Measurements from ENCODE around the gene CAMK2G.

CAMK2G gene

DNA sequence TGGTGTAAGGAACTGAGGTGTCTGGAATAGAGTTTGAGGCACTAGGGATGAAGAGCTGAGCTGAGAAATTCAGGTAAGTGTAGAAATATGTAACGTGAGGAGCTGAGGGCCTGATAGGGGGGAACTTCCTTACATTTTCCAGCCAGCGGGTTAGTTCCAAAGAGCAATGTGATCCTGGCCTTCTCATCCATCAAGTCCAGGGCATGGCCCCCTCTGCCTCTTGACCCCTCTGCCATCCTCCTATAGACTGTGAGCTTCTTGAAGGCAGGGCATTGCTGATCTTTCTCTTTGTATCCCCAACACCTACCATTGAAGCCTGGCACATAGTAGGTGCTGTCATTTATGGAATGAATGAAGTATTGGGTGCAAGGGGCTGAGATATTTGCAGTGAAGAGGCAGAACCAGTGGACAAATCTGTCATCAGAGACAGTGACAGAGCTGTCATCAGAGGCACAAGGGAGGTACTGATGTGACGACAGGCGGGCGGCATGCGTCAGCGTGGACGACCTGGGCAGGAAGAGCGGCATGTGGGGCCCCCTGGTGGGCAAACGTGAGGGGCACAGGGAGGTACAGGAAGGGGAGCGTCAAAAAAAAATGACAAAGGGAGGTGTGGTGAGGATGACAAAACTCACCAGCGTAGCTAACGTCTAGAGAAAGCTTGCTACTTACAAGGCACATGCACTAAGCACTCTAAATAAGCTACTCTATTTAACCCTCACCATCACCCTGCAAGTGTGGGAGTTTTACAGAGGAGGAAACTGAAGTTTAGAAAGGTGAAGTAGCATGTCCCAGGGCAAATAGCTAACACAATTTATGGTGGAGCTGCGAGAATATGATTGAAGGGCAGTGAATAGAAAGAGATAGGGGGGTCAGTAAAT is 5.2 kb upstream of the CAMK2G start:
- peak; percentile 95 for DNase-seq

DNA sequence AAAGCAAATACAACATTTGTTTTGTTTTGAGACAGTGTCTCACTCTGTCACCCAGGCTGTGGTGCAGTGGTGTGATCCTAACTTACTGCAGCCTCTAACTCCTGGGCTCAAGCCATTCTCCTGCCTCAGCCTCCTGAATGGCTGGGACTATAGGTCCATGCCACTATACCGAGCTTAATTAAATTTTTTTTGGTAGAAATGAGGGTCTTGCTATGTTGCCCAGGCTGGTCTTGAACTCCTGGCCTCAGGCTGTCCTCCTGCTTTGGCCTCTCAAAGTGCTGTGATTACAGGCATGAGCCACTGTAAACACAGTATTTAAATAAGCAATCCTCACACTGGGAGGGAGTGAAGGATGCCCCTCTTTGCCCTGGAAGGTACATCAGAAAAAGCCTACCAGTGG is 4.0 kb upstream of the CAMK2G start:
- no peak for DNase-seq

DNA sequence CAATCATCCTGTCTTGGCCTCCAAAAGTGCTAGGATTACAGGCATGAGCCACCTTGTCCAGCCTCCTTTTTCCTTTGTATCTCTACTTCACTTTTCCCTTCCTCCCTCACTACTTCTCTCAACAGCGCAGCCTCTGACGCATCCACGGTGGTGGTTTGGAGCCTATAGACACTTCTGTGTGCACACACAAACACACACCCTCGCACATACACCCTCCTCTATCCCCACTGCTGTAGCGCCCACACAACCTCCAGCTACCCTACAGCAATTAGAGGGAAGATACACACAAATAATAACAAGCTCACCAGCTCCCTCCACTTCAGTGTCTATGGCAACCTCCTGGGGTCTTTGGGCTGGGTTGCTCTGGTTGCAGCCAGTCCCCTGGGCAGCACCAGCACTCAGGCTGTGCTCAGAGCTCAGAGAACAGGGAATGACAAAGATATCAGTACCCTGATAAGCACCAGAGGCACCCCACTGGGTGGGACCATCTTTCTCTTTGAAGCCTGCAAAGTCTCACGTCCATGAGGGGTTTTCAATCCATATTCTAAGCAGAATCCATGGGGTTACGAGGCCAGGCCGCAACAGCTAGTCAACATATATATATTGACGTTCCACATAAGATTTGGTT is 3.3 kb upstream of the CAMK2G start:
- DNase-seq: no peak

DNA sequence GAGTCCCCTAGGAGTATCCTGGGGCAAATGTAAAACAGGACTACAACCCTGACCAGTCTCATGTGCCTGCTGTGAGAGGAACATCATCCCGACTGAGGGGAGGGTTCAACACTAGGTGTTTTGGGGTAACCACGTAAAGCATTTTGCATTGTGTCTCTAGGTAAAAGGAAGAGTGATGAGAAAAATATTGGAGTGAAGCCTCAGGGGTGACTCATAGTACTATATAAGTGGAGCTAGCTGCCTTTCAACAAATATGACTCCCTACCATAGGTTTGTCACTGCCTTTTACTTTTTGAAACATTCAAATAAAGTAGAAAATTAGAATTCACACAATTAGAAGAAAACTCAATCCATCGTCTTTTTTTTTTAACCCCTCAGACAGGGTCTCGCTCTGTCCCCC is 2.6 kb upstream of the CAMK2G start:
- no peak for DNase-seq

DNA sequence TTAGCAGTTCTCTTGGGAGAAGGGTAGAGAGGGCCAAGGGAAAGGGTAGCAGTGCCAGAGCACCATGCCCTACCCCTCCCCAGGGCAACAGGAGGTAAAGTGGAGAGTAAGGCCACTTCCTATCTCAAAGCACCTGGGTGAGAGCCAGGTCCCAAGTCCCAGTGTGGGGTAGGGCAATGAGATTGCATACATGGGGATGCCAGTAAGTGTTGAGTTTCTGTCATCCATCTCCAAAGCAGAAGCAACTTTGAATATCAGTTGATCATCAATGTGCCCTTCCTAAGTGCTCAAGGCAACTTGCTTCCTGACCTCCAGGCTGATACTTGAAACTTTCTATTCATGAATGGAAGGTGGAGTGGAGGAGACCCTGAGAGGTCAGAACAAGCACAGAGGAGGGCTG is 2.2 kb upstream of the CAMK2G start:
- no peak for DNase-seq

DNA sequence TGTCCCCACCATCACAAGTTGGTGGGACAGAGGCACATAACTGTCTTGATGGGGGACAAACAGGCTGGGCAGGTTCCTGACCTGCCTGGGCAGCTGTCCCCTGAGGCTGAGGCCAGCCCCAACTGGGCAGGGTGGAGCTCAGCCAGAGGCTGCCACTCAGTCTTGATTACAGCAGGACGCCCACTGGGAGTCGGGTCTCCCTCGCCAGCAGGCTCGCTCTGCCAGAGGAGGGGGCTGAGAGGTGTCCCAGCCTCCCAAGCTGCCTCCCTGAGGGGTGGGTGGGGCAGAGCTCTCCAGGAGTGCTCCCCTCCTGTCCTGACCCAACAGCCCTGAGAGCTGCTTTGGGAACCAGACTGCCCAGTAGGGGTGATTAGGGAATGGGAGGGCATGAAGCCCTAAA is 1.8 kb upstream of the CAMK2G start:
- DNase-seq: no peak

DNA sequence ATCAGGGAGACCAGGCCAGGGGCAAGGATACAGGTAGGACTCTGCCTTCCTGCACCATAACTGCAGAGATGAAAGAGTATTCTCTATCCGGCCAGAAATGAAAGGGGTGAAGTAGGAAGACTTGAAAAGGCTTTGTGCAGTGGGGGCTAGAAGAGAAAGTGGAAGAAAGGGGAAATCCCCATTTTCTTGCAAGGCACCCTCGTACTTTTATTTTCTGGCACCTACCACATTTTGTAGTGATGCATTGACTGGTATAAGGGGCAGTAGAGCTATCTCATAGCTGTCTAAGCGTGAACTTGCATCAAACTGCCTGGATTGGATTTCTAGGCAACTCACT is 752 bp upstream of the CAMK2G start:
- peak; percentile 60 for DNase-seq

DNA sequence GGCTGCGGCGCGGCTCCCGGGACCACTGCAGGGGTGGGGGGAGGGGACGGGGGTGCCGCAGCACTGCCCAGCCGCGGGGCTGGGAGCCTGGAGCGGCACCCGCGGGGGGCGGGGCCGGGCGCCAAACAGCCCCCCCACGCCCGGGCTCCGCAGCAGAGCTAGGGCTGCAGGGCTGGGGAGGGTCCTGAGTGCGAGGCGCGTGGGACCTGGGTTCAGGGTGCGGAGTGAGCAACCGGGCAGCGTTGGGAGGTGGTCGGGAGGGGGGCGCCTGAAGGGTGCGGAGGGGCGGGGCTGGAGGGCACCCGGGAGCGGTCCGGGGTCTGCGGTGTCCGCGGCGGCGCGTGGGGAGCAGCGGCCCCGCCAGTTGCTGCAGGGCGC is 528 bp downstream of the CAMK2G start:
- no peak for DNase-seq

DNA sequence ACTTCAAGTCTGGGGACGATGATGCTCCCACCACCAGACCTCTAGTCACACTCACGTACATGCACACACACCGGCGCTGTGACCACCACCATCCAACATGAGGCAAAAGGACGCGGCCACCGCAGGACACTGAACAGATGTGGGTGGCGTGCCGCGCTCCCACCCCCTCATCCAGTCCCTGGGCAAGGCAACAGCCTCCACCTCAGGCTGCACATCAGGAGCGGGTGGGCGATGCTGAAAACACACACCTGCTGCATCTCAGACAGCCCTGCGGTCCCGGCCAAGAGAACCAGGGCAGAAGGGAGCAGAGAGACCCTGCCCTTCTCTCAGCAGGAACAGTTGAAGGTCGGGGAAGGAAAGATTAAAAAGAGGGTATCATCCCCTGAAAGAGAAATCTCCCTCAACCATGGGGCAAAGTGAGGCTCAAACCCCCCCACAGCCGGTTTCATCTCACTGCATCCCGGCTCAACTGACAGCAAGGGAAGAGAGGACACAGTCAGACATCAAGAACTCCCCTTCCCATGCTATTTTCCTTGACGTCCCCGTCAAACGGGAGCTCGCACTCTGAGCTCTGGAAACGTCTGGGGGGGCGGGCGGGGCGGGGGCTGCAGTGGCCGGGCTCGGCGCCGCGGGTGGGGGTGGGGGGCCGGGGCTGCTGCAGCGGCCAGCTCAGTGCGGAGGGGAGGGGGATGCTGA is 1.1 kb downstream of the CAMK2G start:
- no peak for DNase-seq

DNA sequence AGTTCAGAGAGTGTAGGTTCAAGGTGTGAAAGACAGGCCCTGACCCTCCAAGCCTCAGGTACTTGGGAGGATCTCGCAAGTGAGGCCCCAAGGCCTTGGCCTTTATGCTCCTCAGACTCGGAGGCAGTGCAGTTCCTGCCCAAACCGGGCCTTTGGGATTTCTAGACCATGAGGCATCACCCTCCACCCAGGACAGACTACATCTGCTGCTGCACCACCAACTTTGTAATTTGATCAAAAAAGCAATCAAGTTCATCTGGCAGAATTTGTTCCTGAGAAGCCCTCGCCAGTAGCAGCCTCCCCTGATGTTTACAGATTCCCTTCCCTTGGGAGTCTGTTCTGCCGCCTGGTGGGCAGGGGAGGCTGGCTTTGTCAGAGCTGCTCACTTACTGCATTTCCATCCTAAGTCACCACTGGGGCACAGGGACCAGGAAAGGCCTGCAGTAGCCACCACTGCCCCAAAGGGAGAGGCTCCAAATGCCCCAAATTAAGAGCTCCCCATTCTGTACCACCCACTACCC is 2.1 kb downstream of the CAMK2G start:
- no peak for DNase-seq

DNA sequence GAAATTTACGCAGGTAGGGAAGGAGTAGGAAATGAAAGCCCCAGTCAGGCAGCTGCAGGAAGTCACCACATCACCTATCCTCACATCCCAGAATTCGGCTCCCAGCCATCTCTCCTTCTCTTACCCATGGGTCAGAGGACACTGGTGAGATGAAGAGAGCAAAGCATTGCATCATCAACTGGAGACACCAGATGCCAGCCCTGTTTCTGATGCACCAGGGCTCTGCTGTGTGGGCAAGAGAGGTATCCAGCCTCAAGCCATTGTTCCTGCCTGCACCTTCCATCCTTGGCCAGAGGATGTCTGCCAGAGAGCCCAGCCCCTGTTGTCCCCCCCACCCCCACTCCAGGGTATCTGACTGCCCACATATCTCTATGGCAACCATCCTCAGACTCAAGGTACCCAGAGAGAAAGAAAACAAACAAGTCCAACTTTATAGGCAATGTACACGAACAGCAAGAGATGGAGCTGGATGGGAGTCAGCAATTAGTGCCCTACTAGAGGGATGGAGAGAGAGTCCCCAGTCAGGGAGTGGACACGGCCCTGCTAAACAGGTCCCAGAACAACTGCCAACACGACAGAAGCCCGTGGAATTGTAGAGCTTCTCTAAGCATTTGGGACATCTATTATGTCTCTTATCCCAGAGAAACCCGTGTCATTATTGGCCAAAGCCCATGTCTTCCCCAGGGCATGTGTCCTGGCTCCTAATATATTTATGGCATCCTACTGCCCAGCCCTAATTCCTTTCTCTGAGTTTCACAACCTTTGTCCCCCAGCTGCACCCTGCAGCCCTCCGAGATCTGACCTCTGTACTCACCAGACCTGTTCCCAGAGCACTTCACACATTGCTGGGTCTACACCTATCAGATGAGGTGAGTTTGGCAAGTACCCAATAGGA is 2.8 kb downstream of the CAMK2G start:
- DNase-seq: no peak

DNA sequence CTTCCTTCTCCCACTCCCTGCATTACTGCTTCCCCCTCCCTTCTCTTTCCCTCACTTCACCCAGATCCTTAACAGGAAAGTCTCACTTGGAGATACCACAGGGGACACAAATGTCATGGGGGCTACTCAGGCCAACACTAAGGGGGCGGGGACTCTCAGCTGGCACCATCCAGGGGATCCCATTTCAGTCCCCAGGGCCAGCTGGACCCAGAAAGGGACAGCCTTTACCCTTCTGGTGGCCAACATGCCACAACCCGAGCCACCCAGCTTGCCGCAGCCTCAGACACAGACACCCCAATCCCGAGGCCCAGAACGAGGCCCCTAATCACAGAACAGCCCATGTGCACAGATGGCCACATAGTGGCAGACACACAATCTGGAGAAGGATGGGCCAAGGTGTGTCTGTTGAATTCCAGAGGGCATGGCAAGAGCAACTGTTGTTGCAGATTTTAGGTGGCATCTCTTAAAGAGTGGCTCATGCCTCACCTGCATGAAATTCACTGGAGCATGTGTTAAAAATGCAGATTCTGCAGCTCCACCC is 5.6 kb downstream of the CAMK2G start:
- DNase-seq: no peak

DNA sequence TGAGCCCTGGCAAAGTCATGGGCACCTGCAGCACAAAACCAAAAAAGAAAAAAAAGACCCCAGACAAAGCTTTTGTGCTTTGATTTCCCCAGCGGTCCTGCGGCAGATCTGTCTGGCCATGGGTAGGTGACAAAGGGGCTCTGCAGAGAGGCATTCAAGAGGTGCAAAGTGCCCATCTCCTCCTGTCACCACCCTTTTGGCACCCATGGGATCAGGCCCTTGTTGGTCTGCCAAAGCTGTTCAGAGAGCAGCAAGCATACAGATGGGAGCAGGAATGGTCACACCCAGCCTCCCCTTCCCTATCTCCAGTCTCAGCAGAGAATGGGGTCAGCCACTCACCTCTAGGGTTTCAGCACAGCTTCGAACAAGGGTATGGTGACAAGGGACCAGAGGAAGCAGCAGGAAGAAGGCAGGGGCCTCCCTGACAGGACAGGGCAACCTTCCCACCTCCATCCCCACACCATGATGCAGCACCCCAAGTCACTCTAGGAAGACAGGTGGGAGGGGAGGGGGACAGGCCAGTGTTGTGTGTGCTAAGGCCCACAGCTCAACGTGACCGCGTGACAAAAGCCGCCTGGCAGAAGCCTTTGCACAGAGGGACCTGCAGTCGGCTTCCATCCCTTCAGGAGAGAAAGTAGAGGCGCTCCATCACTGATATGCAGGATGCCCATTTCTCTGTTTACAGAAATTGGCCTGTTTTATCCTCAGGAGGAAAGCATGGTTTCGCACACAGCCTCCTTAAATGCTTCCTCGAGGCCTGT is 6.3 kb downstream of the CAMK2G start:
- DNase-seq: no peak

DNA sequence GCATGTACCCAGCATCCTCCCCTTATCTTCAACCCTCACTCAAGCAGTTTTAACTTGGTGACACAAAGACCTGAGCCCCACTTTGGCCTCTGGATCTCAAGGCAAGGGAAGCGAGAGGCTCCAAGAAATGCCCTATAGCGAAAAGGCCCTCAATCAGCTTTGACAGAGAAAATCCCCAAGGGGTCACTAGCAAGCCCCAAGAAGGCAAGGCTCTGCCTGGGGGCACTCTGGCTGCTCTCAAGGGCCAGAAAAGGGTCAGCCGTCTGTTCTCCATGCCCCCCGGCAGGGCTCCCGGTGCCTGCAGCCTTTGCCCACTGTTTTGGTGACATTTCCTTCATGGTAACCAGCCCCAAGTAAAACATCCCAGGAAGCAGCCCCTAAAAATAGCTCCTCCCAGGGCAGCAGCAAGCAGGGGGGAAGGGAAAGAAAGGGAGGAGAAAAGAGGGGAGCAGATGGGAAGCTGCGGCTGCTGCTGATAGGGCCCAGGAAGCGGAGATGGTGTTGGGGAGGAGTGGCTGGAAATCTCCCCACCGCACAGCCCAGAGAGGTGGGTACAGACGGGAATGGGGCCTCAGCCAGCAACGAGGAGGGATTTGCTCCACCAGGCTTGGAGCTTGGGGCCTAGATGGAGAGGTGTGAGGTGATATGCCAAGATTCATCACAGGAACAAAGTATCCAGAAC is 7.1 kb downstream of the CAMK2G start:
- DNase-seq: no peak

DNA sequence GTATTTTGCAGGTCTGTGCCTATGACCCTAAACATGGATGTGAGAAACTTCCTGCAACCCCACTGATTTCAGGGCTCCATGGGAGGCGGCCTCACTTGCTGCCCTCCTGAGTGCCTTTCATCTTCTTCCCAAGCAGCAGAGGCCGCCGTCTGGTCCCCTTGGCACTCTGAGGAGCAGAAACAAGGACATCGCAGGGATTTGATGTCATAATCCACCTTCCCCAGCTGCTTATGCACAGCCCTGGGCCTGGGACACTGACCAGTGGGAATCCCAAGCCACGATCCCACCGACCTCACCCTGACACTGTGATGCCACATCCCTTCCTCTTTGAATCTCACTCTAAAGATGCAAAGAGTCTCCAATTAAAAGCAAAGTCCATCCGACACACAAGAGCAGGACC is 7.7 kb downstream of the CAMK2G start:
- no peak for DNase-seq

DNA sequence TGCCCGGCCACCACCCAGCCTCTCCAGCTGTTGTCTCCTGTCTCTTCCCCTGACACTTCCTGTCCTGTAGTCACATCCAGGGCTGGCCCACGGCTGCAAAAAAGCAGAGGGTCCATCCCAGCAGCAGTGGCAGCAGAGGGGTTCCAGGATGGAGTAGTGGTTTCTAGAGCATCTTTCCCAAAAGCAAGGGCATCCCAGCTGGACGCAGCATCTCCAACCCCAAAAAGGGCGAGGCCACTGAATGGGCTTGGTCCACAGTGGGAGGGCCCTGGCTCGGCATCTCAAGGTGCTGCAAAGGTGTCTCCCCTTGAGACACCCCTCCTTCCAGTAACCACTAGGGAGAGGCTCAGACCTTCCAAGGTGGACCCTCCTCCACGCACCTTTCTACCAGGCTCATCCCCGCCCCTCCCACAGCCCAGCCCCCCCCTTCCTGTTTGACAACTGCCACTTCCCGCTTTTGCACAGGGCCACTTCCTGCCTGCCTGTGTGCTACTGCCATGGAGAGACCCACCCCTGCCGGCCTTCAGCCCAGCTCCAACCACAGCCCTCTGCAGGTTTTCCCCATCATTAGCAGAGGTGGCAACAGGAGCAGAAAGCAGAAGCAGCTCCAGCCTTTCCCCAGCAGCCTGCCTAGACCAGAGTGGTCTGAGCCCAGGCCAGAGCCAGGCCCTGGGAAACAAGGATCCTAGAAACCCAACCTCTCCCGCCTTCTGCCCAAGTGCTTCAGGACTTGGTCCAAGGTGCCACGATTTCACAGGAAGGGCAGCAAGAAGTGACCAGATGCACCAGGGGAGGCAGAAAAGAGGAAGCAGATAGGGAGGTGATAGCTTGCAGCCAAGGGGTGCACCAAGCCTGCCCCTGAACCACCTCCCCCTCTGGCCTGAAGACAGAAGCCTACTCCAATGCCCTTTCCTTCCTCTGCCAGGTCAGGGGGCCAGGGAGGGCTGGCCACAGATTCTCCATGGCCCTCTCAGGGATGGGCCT is 8.6 kb downstream of the CAMK2G start:
- peak; percentile 69 for DNase-seq

DNA sequence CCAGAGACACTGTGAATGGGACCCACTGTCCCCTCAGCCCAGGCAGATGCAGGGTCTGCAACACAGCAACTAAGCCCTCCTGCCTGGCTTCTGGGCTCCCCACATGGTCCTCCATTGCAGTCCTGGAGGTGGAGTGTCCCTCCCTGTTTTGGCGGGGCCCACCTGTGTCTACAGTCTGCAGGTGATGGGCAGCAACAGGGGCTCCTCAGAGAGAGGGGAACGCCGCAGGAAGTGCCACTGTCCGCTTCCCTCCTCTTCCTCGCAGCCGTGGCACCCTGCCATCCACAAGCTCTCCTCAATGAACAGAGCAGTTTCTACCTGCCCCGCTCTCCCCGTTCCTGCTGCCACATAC is 9.3 kb downstream of the CAMK2G start:
- no peak for DNase-seq

DNA sequence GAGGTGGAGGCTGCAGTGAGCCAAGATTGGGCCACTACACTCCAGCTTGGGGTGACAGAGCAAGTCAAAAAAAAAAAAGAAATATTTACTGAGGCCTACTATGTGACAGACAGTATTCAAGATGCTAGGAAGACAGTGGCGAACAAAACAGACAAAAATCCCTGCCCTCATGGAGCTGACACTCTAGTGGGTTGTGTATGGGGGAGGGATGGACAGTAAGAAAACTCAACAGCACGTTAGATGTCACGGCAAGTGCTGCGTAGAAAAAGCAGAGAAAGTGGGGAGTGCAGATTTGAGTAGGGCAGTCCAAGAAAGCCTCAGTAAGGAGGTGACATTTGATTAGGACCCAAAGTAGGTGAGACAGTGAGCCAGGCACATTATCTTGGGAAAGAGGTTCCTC is 10.1 kb downstream of the CAMK2G start:
- no peak for DNase-seq

DNA sequence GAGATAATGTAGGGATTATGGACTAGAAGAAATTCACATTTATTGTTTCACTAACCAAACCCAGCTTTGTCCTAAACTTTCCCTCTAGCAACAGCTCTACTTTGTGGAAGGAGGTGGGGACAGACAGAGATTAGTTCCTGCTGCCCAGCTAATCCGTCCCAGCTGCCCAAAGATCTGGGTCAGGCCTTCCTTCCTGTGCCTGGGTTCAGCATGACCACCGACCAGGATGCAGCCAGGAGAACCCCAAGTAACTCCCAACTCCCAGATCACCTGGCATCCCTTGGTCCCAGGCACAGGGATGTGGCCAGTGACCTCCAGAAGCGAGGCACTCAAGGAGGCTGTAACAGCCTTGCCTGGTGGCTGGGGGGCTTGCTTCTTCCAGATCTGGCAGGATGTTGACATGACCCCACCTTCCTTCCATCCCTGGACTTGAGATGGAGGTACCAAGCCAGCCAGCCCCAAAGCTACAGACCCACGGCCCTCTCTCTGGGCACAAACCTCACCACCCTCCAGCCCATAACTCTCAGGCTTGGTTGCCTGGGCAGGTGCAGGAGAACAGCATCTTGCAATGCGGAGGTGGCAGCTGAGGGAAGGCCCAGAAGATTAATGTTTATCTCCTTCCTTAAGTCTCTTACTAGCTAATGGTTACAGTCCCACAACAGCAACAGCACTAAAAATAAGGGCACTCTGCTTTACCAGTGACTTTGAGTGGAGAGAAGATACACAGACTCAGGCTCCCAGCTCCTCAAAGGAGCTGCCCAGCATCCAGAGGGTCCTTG is 11.1 kb downstream of the CAMK2G start:
- no peak for DNase-seq
